Measurements from ENCODE around the gene COL1A2.

DNA sequence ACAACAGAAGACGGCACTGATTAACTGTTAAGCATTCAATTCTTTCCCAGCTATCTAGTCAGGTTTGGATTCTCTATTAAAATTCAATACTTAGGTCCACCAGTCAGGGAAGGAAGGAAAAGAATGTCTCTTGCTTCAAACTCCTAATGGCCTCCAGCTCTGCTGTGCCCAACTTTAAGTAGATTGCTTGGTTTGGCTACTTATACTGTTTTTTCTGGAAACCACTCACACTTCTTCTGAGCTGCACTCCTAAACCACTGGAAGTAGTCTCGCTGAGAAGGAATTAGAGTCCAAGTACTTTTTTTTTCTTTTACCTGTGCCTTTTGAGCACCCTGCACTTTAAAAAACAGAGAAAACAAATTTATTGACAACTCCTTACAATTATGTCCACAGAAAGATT lies 26.7 kb upstream of the COL1A2 start:
- no peak for TF ChIP-seq HNRNPH1 (optimal IDR thresholded peaks at IDR 0.05; ENCODE audit: low read depth, low read length)
- TF ChIP-seq POLR2A (IDR thresholded peaks at IDR 0.05; ENCODE audit: insufficient read depth in 1 of 2, low read depth in 2 of 2, low read length in 2 of 2), result no peak
- TF ChIP-seq, protein P1, sequence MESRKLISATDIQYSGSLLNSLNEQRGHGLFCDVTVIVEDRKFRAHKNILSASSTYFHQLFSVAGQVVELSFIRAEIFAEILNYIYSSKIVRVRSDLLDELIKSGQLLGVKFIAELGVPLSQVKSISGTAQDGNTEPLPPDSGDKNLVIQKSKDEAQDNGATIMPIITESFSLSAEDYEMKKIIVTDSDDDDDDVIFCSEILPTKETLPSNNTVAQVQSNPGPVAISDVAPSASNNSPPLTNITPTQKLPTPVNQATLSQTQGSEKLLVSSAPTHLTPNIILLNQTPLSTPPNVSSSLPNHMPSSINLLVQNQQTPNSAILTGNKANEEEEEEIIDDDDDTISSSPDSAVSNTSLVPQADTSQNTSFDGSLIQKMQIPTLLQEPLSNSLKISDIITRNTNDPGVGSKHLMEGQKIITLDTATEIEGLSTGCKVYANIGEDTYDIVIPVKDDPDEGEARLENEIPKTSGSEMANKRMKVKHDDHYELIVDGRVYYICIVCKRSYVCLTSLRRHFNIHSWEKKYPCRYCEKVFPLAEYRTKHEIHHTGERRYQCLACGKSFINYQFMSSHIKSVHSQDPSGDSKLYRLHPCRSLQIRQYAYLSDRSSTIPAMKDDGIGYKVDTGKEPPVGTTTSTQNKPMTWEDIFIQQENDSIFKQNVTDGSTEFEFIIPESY (CRISPR knock-in tag; IDR thresholded peaks at IDR 0.05), result no peak
- TF ChIP-seq, protein P2, sequence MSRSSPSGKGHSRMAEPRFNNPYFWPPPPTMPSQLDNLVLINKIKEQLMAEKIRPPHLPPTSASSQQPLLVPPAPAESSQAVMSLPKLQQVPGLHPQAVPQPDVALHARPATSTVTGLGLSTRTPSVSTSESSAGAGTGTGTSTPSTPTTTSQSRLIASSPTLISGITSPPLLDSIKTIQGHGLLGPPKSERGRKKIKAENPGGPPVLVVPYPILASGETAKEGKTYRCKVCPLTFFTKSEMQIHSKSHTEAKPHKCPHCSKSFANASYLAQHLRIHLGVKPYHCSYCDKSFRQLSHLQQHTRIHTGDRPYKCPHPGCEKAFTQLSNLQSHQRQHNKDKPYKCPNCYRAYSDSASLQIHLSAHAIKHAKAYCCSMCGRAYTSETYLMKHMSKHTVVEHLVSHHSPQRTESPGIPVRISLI (CRISPR knock-in tag; IDR thresholded peaks at IDR 0.05; ENCODE audit: borderline replicate concordance), result no peak
- TF ChIP-seq, protein P3, sequence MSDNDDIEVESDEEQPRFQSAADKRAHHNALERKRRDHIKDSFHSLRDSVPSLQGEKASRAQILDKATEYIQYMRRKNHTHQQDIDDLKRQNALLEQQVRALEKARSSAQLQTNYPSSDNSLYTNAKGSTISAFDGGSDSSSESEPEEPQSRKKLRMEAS (IDR thresholded peaks at IDR 0.05), result no peak
- TF ChIP-seq, protein P4, sequence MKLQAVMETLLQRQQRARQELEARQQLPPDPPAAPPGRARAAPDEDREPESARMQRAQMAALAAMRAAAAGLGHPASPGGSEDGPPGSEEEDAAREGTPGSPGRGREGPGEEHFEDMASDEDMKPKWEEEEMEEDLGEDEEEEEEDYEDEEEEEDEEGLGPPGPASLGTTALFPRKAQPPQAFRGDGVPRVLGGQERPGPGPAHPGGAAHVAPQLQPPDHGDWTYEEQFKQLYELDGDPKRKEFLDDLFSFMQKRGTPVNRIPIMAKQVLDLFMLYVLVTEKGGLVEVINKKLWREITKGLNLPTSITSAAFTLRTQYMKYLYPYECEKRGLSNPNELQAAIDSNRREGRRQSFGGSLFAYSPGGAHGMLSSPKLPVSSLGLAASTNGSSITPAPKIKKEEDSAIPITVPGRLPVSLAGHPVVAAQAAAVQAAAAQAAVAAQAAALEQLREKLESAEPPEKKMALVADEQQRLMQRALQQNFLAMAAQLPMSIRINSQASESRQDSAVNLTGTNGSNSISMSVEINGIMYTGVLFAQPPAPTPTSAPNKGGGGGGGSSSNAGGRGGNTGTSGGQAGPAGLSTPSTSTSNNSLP (IDR thresholded peaks at IDR 0.05; ENCODE audit: low read depth, low read length), result no peak
- TF ChIP-seq, protein P5, sequence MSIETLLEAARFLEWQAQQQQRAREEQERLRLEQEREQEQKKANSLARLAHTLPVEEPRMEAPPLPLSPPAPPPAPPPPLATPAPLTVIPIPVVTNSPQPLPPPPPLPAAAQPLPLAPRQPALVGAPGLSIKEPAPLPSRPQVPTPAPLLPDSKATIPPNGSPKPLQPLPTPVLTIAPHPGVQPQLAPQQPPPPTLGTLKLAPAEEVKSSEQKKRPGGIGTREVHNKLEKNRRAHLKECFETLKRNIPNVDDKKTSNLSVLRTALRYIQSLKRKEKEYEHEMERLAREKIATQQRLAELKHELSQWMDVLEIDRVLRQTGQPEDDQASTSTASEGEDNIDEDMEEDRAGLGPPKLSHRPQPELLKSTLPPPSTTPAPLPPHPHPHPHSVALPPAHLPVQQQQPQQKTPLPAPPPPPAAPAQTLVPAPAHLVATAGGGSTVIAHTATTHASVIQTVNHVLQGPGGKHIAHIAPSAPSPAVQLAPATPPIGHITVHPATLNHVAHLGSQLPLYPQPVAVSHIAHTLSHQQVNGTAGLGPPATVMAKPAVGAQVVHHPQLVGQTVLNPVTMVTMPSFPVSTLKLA (IDR thresholded peaks at IDR 0.05), result no peak
- no peak for TF ChIP-seq MXI1 (IDR thresholded peaks at IDR 0.05; ENCODE audit: borderline replicate concordance, low read depth, low read length)
- TF ChIP-seq, protein P6, sequence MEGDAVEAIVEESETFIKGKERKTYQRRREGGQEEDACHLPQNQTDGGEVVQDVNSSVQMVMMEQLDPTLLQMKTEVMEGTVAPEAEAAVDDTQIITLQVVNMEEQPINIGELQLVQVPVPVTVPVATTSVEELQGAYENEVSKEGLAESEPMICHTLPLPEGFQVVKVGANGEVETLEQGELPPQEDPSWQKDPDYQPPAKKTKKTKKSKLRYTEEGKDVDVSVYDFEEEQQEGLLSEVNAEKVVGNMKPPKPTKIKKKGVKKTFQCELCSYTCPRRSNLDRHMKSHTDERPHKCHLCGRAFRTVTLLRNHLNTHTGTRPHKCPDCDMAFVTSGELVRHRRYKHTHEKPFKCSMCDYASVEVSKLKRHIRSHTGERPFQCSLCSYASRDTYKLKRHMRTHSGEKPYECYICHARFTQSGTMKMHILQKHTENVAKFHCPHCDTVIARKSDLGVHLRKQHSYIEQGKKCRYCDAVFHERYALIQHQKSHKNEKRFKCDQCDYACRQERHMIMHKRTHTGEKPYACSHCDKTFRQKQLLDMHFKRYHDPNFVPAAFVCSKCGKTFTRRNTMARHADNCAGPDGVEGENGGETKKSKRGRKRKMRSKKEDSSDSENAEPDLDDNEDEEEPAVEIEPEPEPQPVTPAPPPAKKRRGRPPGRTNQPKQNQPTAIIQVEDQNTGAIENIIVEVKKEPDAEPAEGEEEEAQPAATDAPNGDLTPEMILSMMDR (CRISPR knock-in tag; IDR thresholded peaks at IDR 0.05), result no peak
- TF ChIP-seq, protein P7, sequence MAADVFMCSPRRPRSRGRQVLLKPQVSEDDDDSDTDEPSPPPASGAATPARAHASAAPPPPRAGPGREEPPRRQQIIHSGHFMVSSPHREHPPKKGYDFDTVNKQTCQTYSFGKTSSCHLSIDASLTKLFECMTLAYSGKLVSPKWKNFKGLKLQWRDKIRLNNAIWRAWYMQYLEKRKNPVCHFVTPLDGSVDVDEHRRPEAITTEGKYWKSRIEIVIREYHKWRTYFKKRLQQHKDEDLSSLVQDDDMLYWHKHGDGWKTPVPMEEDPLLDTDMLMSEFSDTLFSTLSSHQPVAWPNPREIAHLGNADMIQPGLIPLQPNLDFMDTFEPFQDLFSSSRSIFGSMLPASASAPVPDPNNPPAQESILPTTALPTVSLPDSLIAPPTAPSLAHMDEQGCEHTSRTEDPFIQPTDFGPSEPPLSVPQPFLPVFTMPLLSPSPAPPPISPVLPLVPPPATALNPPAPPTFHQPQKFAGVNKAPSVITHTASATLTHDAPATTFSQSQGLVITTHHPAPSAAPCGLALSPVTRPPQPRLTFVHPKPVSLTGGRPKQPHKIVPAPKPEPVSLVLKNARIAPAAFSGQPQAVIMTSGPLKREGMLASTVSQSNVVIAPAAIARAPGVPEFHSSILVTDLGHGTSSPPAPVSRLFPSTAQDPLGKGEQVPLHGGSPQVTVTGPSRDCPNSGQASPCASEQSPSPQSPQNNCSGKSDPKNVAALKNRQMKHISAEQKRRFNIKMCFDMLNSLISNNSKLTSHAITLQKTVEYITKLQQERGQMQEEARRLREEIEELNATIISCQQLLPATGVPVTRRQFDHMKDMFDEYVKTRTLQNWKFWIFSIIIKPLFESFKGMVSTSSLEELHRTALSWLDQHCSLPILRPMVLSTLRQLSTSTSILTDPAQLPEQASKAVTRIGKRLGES (CRISPR knock-in tag; IDR thresholded peaks at IDR 0.05; ENCODE audit: borderline replicate concordance), result no peak
- TF ChIP-seq CBX5 (CRISPR knock-in tag; IDR thresholded peaks at IDR 0.05; ENCODE audit: borderline replicate concordance), result no peak
- no peak for TF ChIP-seq NR3C1 (CRISPR knock-in tag; IDR thresholded peaks at IDR 0.05)
